Measurements from ENCODE around the gene PRKX.

- TF ChIP-seq CTCF (IDR thresholded peaks at IDR 0.05; ENCODE audit: poor library complexity): no peak
- no peak for TF ChIP-seq EZH2phosphoT487 (IDR thresholded peaks at IDR 0.05; ENCODE audit: low read depth, severe bottlenecking, unreplicated experiment)
- no peak for TF ChIP-seq EZH2 (IDR thresholded peaks at IDR 0.05; ENCODE audit: borderline replicate concordance)
Measured at GRCh38 chrX:3664921-3665320, 48.5 kb downstream of the PRKX start.

Data from hepatocyte (in vitro differentiated cells).